Neutrophil (primary cell): ENCODE measurements around the gene SLC66A1.

ENCODE experiments used
- H3K27ac ChIP-seq: fragments of 200-600 bp; sonication (generic); 2 replicates; pipeline ENCODE4 v1.5.1; 2016; ENCODE audit warnings: mild to moderate bottlenecking, moderate library complexity
- H3K27me3 ChIP-seq: fragments of 200-600 bp; sonication (generic); 2 replicates; pipeline ENCODE4 v1.6.0; 2016; ENCODE audit warnings: mild to moderate bottlenecking
- H3K36me3 ChIP-seq: fragments of 200-600 bp; sonication (generic); 2 replicates; pipeline ENCODE4 v1.5.1; 2017
- H3K4me1 ChIP-seq, 2 experiments: fragments of 200-600 bp in 1 of 2; sonication (generic) in 1 of 2; 1 replicate in 1 of 2; 2 replicates in 1 of 2; pipeline versions ENCODE4 v1.5.1 to v1.6.1; 2013 to 2016; ENCODE audit warnings: low read depth in 1 of 2, low read length in 1 of 2, mild to moderate bottlenecking in 1 of 2, moderate library complexity in 1 of 2; ENCODE audit not compliant: control insufficient read depth in 1 of 2, insufficient read depth in 1 of 2
- H3K4me3 ChIP-seq, 2 experiments: fragments of 200-600 bp in 1 of 2; sonication (generic) in 1 of 2; 1 replicate in 1 of 2; 2 replicates in 1 of 2; pipeline ENCODE4 v1.5.1; 2013 to 2016; ENCODE audit warnings: low read depth in 1 of 2, low read length in 1 of 2, mild to moderate bottlenecking in 1 of 2, moderate library complexity in 1 of 2
- H3K9me3 ChIP-seq: fragments of 200-600 bp; sonication (generic); 2 replicates; pipeline ENCODE4 v1.5.1; 2016
- TF ChIP-seq, protein P1 (sequence below): fragments of 200-600 bp; sonication (generic); IDR thresholded peaks from 2 replicates; pipeline ENCODE4 v1.5.1; 2016; ENCODE audit warnings: antibody characterized with exemption

The SLC66A1 gene

GRCh38 chr1:19310061-19310460 lies 2.1 kb upstream of the SLC66A1 start:
- Histone ChIP-seq H3K27me3 (no peaks in the 10 kb centered on the region), H3K9me3 (no peaks in the 10 kb centered on the region), H3K4me3 (no peak overlapping the region), H3K4me1 (peaks cover 36 to 37% of the 10 kb centered on the region in 2 experiments), H3K27ac (no peak overlapping the region), H3K36me3 (peaks cover 32% of the 10 kb centered on the region)
- TF ChIP-seq, protein P1, sequence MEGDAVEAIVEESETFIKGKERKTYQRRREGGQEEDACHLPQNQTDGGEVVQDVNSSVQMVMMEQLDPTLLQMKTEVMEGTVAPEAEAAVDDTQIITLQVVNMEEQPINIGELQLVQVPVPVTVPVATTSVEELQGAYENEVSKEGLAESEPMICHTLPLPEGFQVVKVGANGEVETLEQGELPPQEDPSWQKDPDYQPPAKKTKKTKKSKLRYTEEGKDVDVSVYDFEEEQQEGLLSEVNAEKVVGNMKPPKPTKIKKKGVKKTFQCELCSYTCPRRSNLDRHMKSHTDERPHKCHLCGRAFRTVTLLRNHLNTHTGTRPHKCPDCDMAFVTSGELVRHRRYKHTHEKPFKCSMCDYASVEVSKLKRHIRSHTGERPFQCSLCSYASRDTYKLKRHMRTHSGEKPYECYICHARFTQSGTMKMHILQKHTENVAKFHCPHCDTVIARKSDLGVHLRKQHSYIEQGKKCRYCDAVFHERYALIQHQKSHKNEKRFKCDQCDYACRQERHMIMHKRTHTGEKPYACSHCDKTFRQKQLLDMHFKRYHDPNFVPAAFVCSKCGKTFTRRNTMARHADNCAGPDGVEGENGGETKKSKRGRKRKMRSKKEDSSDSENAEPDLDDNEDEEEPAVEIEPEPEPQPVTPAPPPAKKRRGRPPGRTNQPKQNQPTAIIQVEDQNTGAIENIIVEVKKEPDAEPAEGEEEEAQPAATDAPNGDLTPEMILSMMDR, result no peak

- TF ChIP-seq, protein P1, result no peak
- Histone ChIP-seq H3K27ac (no peak overlapping the region), H3K4me3 (peak overlapping the region; percentile 86 to 95), H3K27me3 (no peaks in the 10 kb centered on the region), H3K9me3 (no peaks in the 10 kb centered on the region), H3K36me3 (peaks cover 23% of the 10 kb centered on the region), H3K4me1 (peaks cover 45% of the 10 kb centered on the region in 2 experiments)
These were observed 1.2 kb upstream of the SLC66A1 start for GRCh38 chr1:19310720-19311502.

GRCh38 chr1:19311503-19311930 lies 609 bp upstream of the SLC66A1 start:
- Histone ChIP-seq H3K4me1 (peaks cover 51% of the 10 kb centered on the region in 2 experiments), H3K36me3 (peaks cover 19% of the 10 kb centered on the region), H3K4me3 (peak overlapping the region; percentile 86 to 95), H3K27ac (peak overlapping the region; percentile 81), H3K9me3 (no peaks in the 10 kb centered on the region), H3K27me3 (no peaks in the 10 kb centered on the region)
- TF ChIP-seq, protein P1, result no peak

DNA sequence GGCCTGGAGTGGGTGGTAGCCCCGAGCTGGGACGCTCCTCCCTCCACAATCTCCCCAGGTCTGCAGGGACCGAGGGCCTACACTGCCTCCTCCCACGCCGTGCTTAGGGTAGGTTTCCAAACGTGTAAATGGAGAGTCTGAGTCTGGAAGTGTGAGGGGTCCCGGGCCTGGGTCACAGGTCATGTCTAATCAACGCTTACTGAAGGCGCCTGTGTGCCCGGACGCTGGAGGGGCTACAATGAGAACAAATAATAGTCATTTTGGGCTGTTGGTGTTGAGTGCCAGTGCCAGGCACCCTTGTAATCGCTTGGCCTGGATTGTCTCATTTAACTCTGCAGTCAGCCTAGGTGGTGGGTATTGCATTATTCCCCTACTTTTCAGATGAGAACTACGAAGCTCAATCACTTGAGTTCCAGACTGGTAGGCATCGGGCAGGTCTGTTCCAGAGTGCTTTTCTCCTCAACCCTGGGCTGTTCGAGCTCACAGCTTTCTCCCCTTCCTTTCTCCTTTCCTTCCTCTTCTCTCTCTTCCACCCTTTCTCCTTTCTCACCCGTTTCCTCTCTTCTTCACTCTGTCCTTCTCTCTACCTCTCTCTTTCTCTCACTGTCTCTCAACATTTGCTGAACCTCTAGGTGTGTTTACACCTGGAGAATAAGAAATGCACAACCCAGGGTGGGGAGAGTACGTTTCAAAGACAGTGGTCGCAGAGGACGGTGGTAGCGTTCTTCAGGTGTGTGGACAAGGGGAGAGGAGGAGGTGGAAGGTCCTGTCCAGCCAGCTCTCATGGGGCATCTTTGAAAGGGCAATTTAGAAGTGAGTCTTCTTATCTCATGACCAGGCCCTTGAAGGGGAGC lies 883 bp downstream of the SLC66A1 start:
- Histone ChIP-seq H3K36me3 (peaks cover 13% of the 10 kb centered on the region), H3K27me3 (no peaks in the 10 kb centered on the region), H3K4me3 (peak overlapping the region; percentile 86 to 95), H3K27ac (peak overlapping the region; percentile 81), H3K9me3 (no peaks in the 10 kb centered on the region), H3K4me1 (peaks cover 52 to 59% of the 10 kb centered on the region in 2 experiments)
- TF ChIP-seq, protein P1, result no peak

GRCh38 chr1:19313636-19313959 lies 1.5 kb downstream of the SLC66A1 start:
- TF ChIP-seq, protein P1, result no peak
- Histone ChIP-seq H3K27me3 (no peaks in the 10 kb centered on the region), H3K36me3 (peaks cover 15% of the 10 kb centered on the region), H3K4me1 (peaks cover 52 to 59% of the 10 kb centered on the region in 2 experiments), H3K27ac (peak overlapping the region; percentile 81), H3K4me3 (peak overlapping the region in 1 of 2 experiments; percentile 4), H3K9me3 (no peaks in the 10 kb centered on the region)
